RCC 7860 (cell line): Measurements from ENCODE around the gene C17orf100.

Experiments
- DNase-seq: peaks from one replicate; pipeline ENCODE4 v3.0.0-alpha.2; 2015; ENCODE audit warnings: low spot score
- FAIRE-seq: peaks from 2 replicates; lab custom pipeline; 2012; peaks lifted over from hg19 to GRCh38; lab: Jason Lieb, UNC

Gene C17orf100

DNA sequence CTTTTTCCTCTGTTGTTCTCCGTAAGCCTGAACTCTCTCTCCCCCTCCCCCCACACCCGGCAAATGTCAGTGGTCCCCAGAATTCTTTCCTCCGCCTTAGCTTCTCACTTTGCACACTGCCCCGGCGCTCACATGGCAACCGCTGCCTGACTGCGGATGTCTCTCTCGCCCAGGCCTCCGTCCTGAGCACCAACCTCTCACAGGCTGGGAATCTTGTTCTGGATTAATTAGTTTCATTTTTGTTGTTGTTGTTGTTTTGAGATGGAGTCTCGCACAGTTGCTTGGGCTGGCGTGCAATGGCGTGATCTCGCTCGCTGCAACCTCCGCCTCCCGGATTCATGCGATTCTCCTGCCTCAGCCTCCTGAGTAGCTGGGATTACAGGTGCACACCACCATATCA, 16.7 kb downstream of the C17orf100 start:
- FAIRE-seq = no peak

DNA sequence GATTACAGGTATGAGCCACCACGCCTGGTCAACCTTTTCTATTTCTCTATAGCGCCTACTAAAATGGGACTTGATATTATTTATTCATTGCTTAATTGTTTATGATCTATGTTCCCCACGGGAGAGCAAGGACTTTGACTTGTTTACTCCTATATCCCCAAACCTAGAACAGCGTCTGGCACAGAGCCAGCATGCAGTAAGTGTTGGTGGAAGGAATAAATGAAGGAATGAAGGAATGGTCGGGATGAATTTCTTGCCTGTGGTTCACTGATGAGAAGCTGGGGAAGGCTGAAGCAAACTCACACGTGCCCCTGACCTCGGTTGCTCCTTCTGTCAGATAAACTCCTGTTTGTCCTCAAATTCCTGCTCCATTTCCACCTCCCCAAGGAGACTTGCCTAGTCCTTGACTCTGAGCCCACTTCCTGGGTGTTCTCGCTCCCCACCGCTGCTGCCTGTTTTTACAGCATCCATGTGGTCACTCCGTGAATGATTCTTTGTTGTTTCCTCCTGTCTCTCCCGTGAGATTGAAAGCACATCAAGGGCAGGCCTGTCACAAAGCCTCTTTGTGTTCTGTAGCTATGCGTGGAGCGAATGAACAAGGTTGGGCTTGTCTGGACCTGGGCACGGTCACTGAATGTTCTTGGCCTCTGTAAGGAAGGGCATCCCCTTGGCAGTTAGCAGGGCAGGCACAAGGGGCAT, 17.3 kb downstream of the C17orf100 start:
- FAIRE-seq = no peak
- no peak for DNase-seq

More for the DNA sequence above, 16.7 kb downstream of the C17orf100 start:
- DNase-seq = no peak

DNA sequence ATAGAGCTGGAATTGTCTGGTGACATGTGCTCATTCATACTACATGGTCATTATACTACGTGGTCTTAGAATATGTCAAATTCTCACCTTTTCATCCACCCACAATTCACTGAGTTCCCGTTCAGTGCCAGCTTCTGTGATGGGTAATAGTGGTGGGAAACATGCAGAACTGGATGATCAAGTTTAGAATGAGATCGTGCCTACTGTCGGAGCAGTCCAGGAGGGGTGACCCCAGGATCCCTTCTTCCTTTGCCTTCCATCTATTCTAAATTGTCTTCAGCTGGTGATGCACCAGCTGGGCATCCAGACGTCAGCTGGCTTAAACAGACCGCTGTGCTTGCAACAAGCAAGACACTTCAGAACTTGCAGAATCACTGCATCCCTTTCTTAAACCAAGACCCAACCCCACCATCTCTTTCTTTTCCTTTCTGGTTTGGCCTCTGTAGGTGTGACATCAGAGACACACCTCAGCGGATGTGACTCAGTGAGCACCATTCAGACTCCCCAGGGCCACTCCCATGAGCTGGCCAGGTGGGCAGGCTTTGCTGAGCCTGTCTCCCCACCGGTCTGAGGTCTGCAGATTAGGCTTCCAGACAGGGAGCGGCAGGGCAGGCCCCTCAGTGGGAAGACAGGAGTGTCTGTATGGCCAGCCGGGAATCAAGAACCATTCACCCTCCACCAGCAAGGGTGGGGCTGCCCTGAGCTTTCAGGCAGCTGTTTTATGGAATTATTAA, 18.1 kb downstream of the C17orf100 start:
- FAIRE-seq (no peak), DNase-seq (no peak)

DNA sequence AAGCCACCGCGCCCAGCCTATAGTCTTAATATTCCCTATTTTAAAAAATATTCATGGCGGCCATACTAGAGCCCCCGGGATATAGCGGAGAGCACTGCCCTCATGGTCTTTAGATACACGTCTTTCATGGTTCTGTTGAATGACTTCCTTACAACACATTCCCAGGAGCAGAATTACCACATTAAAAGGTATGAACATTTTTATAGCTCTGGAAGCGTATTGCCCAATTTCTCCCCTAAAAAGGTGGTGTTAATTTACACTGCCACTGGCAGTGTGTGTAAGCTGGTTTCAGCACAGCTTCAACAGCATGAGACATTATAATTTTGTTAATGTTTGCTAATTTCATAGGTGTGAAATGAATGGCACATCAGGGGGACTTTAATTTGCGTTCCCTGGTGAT, 19.0 kb downstream of the C17orf100 start:
- DNase-seq (no peak), FAIRE-seq (no peak)

DNA sequence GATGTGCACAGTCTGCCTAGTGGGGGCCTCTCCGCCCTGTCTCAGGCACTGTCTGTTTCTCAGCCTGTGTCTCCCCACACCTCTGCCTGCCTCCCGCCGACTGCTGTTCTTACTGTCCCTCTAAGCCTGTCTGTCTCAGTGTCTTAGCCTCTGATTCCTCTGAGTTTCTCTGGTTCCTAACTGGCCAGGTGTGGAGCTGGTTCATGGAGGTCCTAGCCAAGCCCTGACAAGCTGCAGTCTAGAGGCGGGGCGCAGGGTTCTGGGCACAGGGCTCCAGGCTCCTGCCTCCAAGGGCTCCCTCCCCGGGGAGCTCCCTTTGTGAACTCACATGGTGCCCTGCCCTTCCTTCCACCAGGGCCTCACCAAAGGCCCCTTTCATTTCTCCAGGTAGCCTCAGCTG, 19.4 kb downstream of the C17orf100 start:
- no peak for FAIRE-seq
- DNase-seq = no peak

DNA sequence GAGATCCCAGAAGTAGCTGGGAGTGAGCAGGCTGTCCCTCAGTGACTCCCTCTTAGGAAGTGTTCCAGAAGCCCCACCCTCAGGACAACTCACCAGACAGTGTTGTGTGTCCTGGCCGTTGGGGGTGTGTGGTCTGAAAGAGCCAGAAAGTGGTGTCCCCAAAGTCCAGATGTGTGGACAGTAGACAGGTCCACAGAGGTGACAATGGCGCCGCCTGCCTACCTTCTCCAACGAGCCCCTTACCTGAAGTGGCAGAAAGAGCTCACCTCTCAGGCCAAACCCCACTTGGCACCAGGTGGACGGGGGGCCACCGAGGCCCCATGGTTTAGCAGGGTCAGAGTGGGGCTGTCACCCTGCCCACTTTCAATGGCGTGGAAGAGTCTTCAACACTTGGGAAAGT, 19.9 kb downstream of the C17orf100 start:
- DNase-seq (no peak), FAIRE-seq (no peak)

DNA sequence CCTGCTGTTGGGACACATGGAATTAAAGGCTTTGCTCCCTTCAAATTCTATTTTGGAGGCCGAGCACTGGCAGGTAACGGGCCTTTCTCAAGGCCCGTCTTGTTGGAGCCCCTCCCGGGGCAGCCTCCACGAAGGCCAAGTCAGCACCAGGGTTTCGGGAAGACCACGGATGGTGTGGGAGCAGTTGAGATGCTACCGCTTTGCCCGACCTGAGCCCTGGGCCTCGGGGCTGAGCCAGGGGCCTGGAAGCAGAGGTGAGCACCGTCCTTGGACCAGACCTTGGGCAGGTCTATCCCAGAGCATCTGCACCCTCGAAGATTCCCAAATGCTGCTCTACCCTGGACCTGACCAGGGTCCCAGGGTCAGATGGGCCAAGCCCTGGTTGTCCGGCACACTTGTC, 23.0 kb downstream of the C17orf100 start:
- DNase-seq (no peak), FAIRE-seq (no peak)

DNA sequence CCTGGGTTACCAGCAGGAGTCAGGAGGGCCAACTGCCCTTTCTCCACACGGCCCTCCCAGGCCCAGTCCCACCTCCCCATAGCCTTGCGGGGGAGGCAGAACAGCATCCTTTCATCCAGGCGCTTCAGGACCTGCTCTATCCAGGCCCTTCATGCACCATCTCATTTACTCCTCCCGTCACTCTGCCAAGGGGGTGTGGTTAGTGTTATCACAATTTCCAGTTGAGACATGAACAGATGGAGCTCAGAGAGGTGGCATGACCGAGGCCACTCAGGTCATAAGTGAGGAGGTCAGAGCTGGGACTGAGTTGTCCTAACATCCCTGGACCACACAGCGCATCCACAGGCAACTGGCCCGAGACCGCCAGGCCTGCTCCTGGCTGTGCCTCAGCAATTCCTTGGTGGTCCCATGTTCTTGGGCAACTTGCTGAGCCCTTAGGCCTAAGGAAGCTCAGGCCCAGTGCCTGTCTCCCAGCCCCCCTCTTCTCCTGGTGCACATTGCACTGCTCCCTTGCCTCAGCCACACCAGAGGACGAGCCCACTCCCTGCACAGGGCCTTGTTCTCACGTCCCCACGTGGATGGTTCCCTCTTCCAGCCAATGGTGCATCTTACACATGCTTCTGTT, 23.8 kb downstream of the C17orf100 start:
- no peak for FAIRE-seq
- DNase-seq = no peak

DNA sequence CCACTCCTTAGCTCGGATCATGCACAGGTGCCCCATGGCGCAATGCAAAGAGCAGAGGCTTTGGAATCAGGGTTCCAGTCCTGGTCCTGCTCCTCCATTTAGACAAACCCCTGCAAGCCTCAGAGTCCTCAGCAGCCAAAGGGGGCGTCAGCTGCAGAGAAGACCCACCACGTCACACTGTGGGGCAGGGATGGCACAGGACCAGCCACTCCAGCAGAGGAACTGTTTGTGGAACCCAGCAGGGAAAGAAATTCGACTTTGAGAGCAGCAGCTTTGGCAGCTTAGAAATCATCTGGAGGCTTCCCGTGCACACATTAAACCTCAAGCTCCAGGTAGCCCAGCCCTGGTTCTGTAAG, 25.2 kb downstream of the C17orf100 start:
- FAIRE-seq (no peak), DNase-seq (no peak)

DNA sequence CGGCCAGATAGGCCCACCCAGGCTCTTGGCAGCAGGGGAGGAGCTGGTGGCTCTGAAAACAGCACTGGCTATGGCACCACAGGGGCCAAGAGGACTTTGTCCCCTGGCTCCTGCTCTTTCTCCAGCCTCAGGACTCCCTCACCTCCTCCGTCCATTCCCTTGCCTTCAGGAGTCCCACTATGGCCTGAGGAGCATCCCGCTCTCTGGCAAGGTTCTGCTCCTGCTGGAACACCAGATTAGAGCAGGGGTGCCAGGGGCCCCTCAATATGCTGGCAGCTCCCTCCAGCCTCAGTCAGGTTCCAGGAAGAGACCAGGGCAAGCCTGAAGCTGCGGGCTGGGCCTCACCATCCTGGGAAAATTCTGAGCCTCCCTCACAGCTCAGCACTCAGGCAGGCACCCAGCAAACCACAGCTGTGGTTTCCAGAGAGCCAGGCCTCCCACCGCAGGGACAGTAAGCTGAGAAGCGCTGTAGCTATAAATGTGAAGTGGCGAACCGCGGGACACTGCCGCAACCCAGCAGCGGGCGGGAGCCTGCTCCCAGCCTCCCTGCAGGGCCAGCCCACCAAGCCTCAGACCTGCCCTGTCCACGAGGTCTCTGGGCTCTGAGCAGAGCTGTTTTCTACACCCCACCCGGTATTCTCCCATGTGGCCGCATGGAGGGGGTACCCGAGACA, 25.7 kb downstream of the C17orf100 start:
- peak; percentile 70 for DNase-seq
- peak; percentile 72 for FAIRE-seq

DNA sequence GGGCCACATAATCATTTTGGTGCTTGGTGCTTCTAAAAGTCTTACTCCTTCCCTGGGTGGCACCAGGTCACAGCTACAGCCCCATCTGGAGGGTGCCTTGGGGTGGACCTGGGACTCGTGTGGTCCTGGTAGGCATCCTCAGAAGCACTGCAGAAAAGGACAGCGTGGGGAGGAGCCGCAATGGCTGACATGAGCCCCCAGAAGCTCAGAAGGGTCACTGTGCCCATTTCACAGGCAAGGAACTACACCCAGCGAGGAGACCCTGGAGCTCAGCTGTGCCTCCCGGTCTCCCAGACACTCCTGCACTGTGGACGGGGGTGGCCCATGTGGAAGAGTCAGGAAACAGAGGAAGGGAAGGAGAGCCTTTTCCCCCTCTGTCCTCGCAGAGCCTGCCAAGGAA, 26.4 kb downstream of the C17orf100 start:
- DNase-seq = no peak
- FAIRE-seq = no peak

DNA sequence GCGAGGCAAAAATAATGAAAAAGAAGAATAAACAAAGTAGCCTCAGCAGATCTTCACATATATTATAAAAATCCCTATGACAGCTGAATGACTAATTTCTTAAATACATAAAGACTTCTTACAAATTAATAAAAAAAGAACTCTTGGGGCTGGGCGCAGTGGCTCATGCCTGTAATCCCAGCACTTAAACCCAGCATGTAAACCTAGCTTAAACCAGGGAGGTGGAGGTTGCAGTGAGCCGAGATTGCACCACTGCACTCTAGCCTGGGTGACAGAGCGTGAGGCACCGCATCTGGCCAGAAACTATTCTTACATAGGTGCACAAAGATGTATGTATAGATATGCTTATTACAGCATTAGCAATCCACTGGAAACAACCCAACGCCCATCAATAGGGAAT, 27.7 kb downstream of the C17orf100 start:
- FAIRE-seq = no peak
- no peak for DNase-seq

DNA sequence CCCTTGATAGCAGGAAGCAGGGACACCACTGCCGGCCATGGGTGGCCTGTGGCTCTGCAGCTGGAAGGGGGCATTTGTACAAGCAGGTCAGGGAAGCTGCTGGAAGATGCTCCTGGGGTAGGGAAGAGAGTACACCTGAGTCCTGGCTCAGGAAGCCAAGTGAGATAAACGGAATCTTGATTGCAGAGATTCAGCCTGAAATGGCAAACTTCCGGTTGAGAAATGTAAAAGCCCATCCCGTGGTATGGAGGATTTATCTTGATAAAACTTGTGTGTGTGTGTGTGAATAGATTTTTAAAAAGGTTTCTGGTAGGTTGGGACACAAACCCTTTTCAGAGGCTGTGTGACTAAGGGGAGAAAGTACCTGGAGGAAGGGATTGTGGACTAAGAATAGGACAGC, 29.6 kb downstream of the C17orf100 start:
- DNase-seq (no peak), FAIRE-seq (no peak)

DNA sequence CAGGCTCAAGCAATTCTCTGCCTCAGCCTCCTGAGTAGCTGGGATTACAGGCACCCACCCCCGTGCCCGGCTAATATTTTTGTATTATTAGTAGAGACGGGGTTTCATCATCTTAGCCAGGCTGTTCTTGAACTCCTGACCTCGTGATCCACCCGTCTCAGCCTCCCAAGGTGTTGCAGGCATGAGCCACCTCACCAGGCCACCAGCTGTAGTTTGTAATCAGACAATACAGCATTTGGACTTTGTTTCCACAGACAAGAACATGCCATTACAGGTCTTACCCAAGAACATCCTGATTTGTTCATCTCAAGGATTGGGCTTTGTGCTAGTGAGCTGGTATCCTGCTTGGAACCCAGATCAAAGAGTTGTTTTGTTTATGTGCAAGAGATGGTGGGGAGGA, 30.1 kb downstream of the C17orf100 start:
- FAIRE-seq (no peak), DNase-seq (no peak)

DNA sequence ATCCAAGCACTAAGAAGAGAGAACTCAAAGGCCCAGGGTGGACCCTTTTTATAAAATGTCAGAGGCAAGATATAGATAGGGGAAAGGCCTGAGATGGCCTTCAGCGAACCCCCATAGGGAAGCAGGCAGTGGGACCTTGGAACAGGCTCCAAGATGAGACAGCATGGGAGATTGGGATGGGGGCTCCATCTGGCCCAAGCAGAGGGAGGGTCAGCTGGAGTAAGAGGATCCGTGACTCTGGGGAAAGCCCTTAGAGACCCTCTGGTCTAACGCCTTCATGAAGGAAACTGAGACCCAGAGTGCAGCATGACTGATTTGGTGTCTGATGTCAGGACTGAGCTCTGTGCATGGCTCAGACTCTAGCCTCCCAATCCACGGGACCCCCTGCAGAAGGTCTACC, 30.8 kb downstream of the C17orf100 start:
- FAIRE-seq (no peak), DNase-seq (no peak)

DNA sequence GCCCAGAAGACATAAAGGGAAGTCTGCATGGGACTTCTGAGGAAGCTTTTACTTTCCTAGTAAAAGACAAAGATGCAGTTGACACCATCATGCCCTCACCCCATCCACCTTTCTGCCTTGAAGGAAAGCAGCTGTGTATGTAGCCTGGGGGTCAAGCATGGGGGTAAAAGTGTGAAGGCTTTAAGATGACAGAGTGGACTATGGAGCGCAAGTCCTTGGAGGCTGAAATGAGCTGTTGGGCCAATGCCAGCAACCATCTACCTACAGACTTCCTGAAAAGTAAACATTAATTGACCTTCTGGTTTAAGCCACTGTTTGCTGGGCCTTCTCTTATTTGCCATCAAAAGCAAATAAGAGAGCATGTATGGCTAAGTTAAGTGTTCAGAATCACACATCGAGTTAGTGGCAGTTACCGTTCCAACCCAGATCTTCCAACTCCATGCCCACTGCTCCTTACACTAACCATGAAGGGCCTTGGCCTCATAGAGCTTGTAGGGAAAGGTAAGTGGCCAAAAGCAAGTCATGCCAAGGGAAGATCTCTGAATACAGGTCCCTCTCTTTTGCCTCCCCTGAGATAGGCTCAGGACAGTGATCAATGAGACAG, 31.6 kb downstream of the C17orf100 start:
- DNase-seq = no peak
- FAIRE-seq = no peak

DNA sequence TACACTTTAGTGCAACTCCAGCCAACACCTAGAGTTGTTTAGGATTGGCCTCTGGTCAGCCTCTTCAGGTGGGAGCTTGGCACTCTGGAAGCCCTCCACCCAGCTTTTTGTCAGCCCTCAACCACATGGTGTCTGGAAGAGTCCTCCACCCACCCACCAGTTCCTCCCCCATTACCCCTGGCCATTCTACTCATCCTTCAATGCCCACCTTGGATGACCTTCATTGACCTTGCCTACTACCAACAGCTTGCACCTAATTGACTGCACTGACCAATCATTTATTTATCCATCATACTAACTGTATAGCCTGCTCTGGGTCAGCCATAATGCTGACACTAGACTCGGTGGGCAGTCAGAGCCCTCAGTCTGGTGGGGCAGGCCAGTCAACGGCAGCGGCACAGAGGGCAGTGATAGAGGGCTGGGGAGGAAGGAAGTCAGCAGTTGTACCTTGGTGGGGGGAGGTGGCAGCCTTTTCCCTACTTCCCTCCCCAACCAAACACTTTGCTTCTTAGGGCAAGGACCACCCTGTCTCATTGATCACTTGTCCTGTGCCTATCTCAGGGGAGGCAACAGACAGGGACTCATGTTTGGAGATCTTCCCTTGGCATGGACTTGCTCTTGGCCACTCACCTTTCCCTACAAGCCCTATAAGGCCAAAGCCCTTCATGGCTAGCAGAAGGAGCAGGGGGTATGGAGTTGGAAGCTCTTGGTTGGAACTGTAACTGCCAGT, 32.3 kb downstream of the C17orf100 start:
- FAIRE-seq (no peak), DNase-seq (no peak)

DNA sequence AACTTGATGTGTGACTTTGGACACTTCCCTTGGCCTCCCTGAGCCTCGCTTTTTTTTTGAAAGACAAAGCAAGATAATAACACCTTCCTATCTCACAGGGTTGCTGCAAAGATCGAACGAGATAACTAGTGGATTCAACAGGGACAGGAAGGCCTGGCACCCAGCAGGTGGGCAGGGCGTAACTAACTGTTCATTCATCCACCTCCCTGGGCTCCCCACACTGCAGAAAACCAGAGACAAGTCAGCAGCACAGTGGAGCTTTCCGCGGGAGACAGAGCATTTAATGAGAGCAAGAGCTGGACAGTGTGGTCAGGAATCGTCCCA, 32.9 kb downstream of the C17orf100 start:
- FAIRE-seq = no peak
- no peak for DNase-seq

DNA sequence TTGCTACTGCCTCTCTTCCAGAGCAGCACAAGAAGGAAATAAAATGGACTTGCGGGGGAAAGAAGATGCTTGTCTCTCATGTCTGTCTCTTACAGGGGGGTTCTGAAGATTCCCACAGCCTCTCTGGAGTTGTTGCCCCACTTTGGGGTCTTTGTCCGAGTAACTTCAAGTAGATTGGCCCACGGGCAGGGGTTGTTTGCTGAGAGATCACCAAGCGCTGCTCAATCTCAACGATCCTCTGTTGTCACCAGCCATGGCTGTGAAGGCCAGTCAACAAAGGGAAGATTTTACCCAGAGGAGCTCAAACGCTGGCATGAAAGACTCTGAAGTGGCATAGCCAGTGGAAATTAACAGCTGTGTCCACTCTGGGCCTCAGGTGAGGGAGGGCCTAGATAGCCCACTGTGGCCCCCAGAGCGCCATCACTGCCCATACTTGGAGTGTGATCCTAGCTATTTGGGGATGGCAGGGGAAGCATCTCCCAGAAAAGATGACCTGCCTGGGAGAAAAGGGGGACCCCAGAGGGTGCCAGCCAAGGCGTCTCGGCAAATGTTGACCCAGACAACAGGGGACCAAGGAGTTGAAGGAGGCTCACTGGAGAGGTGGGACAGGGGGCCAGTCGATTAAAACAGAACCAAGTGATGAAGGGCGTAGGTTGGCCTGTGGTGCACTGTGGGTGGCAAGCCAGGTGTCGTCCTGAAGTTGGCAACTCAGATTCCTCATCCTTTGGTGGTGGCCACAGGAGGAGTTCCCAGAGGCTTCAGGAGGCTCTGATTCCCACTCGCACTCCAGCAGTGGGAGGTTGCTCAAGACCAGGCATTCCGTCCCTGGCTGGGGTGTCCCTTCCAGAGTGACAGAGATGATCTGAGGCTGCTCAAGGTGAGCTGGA, 33.6 kb downstream of the C17orf100 start:
- no peak for FAIRE-seq
- no peak for DNase-seq

DNA sequence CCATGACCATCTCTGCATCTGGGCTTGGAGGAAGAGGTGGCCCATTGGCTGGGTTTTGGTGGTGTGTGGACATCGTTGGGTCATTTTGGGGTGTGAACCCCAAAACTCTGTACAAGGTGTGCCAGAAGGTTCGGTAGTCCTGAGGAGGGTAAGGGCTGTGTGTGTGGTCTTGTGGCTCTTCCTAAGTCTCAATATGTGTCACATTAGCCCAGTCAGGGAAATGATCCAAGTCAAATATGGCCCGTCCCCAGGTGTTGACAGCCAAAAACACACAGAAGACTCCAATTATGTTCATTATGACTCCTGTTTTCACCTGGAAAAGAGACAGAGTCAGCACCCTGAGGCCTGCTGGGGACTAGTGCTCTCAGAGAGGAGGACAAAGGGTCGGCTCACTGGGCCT, 34.5 kb downstream of the C17orf100 start:
- DNase-seq (no peak), FAIRE-seq (no peak)
